ENCODE measurements around the gene PRSS35. TPM values are rescaled to one million over a fixed set of nuclear protein-coding genes. Genes with fewer than 3 reads are reported as not detected.

The PRSS35 gene
- total RNA-seq, 4 donors from 2014 or later, result 0.29 to 0.65 TPM; not detected in 2

DNA sequence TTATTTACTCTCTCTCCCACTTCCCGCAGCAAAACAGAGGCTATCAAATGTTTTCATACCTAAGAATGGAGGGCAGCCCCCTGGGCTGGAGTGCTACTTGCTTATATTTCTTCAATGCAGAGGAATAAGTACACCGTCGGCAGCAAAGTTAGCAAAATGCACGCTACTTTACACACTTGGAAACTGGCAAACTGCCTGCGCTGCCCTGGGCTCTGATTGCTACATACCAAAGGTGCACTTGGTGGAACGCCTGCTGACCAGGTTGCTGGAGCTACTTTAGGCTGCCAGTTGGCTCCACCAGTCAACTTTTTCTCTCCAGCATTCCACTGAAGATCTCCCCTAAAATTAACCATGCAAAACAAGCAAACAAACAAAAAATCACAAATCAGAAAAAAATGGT is 62.4 kb downstream of the PRSS35 start:
- no peak for DNase-seq (ENCODE audit: extremely low spot score)
- intact Hi-C loops (cut with DNase I), result no loop called here

More for the DNA sequence above, 62.4 kb downstream of the PRSS35 start:
- WGBS, result 74% methylated on average over 6 of the region's 6 CpGs
- Histone ChIP-seq H3K4me3 (no peak overlapping the region), H3K27ac (replicated peaks in 1 of 4) (no peak overlapping the region), H3K27me3 (no peaks in the 10 kb centered on the region), H3K36me3 (no peaks in the 10 kb centered on the region), H3K4me1 (no peaks in the 10 kb centered on the region), H3K9me3 (no peaks in the 10 kb centered on the region)
- TF ChIP-seq POLR2A (IDR thresholded peaks at IDR 0.05; ENCODE audit: low read depth), result no peak
- TF ChIP-seq, protein P1, sequence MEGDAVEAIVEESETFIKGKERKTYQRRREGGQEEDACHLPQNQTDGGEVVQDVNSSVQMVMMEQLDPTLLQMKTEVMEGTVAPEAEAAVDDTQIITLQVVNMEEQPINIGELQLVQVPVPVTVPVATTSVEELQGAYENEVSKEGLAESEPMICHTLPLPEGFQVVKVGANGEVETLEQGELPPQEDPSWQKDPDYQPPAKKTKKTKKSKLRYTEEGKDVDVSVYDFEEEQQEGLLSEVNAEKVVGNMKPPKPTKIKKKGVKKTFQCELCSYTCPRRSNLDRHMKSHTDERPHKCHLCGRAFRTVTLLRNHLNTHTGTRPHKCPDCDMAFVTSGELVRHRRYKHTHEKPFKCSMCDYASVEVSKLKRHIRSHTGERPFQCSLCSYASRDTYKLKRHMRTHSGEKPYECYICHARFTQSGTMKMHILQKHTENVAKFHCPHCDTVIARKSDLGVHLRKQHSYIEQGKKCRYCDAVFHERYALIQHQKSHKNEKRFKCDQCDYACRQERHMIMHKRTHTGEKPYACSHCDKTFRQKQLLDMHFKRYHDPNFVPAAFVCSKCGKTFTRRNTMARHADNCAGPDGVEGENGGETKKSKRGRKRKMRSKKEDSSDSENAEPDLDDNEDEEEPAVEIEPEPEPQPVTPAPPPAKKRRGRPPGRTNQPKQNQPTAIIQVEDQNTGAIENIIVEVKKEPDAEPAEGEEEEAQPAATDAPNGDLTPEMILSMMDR (IDR thresholded peaks at IDR 0.05), result no peak
- TF ChIP-seq POLR2AphosphoS5 (IDR thresholded peaks at IDR 0.05), result no peak
- no peak for TF ChIP-seq EP300 (IDR thresholded peaks at IDR 0.05)

Other genes with a start within 250 kb of the PRSS35 start
- gene ME1, start 81.5 kb upstream of the PRSS35 start, total RNA-seq, result 10 to 100 TPM; 15.6 to 25.7 (median 19.3) TPM
- gene SNAP91, start 196.6 kb downstream of the PRSS35 start, total RNA-seq, result 1 to 10 TPM; 1.2 to 7.1 (median 3.9) TPM

Measured in esophagus muscularis mucosa (tissue), 4 donors.